Islet precursor cell (in vitro differentiated cells): ENCODE measurements around the gene POLR2M.

ENCODE experiments used
- DNase-seq: peaks from one replicate; pipeline ENCODE4 v3.0.0-alpha.2; 2018

Gene POLR2M

DNA sequence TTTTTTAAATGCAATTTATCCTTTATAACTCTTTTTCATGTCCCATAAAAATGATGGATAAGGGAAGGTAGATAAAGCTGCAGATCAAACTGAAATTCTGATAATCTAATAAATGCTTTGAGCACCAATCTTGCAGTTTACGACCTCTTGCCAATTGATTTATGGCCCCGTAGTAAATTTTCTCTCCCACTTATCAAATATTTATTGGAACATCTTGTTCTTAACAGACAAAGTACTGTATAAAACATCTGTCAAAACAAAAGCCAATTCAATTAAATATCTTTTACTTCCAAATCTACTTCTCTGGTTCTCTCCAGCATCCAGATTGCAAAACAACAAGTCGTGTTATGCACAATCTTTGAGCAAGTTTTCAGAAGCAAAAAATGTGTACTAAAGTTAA lies 34.6 kb downstream of the POLR2M start:
- DNase-seq = no peak

DNA sequence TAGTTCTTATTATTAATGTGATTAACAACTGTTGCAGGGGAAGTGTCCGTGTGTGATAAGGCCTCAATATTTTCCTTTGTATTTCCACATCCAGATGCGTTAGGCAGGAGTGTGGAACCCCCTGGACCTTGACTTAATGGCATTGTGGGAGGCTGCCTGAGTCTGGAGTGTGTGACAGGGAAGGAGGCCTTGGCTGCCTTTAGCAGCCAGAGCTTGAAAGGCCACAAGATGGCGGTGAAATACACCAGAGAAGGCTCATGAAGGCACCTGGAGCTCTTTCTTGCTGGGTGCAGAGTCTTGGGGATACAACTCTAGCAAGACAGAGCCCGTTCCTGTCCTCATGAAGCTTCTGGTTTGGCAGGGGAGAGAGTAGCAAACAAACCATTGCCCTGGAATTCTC lies 36.9 kb downstream of the POLR2M start:
- DNase-seq = no peak

DNA sequence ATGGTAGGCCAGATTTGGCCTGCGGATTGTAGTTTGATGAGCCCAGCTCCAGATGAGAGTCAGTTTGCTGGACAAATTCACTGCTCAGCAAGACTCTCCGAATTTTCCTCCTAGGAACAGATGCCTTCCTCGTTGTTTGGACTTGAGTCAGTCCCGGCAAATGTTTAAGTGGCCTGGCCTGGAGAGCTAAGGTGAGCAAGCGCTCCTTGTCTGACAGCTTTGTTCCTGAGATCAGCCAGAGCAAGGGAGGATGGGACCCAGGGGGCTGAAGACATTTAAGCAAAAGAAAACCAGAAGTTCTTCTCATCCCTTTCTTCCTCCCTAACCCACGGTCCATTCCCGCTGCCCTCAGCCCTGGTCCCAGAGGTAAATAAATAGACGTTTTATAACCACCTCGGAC lies 40.3 kb downstream of the POLR2M start:
- no peak for DNase-seq

DNA sequence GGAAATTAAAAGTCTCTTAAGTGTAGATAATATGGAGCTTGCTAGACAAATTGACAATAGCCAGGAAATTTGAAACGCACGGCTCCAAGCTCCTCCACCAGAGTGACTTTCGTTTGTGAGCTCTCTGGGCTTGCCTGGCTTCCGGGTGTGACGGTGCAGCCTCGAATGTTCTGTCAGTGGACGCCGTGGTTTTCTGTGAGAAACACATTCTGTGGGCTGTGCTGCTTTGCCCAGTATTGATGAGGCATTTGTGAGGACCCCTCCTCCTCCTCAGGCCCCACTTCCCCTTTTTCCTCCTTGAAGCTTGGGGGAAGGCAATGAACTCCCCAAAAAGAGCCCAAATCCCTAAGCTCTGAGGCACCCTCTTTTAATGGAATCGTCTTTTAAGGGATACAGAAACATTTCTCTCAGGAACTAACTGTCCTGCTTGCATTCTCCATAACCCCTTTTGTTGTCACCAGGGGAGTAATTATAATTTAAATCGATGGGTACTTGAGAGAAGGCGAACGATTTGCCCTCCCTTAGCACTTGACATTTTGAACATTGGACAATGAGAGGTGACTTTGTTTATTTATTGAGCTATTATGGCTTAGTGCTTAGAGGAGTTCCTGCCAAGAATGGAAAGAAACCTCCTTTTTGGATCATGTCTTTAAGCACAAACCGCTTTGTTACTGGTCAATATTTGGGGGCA lies 40.8 kb downstream of the POLR2M start:
- DNase-seq = no peak

DNA sequence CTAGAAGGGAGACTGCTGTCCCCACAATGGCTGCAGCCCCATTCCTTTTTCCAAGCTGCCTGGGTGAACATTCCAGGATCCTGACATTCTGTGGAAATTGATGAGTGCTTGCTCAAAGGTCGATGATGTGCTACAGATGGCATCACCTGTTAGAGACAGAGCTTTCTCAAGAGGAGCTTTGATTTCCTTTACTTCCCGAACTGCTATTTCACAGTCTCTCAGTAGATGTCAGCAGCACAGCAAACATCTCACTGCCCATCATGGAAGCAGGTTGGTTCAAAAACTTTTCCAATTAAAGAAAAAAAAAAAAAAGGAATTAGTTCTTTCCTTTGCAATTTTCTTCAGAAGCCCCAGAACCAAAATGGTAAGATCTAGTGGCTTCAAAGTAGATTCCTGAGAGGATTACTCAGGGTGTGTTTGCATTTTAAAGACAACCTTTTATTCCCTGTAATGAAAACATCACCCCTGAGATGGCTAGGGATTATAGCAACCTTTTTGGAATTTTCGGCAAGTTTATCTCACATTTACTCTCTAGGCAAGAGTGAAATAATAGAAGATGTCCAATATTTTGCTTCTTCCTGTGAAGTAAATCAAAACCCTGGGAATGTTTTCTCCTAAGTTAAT lies 44.8 kb downstream of the POLR2M start:
- DNase-seq = no peak

DNA sequence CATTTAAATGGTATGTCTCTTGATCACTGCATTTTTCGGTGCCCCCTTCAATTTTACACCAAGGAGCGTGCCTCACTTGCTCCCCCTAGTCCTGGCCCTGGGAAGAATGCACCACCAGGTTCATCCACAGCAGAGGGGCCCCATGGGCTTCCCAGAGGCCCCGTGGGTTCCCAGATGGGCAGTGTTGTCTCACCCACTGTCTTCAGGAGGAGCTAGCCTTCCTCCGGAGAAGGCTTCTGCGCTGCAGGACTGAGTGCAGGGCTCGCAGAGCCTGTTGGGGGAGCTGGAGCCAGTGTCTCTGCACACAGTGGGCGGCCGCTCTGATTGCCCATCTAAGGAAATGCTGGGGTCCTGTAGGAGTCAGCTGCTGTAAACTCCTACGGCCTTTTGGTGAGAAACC lies 45.9 kb downstream of the POLR2M start:
- DNase-seq = no peak

DNA sequence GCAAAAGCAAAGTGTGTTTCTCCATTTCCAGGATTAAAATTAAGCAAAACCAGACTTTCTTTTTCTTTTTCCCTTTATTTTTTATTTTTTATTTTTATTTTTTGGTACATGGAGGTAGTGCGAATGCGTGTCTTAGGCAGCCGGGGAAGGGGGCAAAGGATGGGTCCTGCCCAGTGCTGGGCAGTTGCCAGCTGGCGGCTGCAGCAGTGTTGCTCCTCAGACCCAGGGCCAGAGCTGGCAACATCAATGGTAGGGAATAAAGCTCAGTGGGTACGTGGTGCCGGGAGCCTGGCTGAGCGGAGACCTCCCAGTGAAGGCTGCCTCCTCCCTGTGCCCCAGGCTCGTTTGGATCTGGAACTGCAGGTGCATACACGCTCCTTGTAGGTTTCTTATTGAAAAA lies 46.3 kb downstream of the POLR2M start:
- no peak for DNase-seq

DNA sequence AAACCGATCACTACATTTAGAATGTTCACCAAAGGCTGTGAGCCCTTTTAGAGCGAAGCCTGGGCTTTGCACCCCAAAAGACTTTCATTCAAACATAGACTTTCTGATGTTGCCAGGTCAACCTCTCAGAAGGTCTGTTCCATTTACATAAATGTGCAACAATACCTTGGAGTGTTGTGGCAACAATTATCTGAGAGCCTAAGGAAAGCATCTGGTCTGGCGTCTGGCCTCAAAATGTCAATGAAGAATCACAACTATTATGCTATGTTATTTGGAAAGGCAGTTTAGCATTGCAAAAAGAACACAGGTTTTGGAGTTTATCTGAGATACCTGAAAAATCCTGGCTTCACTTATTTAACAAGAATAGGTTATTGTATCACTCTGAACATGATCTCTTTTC lies 50.0 kb downstream of the POLR2M start:
- no peak for DNase-seq

DNA sequence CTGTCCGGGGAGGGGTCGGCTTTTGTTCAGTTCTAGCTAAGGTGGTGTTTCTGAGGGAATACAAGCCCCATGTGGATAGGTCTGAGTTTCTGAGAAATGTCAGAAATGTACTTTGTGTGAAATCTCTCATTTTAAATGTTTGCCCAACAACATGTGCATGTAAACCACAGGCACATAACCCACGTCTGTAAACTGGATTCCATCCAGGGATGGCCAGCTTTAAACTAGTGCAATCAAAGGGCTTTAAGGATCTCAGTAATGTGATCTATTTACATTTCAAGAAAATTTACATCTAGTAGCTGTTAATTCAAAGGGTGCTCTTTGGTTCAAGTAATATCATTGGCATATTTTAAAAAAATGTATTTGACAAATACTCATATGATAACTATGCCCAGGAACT lies 52.0 kb downstream of the POLR2M start:
- DNase-seq = no peak

DNA sequence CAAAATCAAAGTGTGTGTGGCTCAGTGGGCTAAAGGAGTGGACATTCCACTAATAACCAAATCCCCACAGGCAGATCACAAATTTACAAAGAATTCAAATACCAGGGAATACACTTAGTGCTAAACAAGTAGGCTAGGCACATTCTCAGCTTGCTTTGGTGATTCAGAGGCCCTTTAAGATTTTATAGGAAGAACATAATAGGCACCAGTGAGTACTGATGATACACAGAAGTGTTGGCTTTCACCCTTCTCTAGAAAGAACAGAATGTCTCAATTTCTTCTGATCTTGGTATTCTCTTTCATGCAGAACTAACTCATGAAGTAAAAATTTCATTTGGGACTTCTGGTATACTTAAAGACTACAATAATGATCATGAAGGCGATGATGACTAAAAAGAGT lies 55.0 kb downstream of the POLR2M start:
- no peak for DNase-seq

DNA sequence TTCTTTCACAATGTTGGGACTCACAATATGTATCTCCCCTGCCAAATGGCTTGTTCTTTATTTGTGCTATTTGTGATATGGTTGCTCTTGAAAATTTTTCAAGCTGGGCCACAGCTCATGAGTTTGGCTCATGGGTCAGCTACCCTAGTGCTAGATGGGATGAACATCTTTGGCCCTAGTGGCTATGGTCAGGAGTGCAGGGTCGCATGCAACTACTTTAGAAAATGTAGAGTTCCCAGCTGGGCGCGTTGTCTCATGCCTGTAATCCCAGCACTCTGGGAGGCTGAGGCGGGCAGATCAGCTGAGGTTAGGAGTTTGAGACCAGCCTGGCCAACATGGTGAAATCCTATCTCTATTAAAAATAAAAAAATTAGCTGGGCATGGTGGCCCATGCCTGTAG lies 55.8 kb downstream of the POLR2M start:
- DNase-seq = no peak

DNA sequence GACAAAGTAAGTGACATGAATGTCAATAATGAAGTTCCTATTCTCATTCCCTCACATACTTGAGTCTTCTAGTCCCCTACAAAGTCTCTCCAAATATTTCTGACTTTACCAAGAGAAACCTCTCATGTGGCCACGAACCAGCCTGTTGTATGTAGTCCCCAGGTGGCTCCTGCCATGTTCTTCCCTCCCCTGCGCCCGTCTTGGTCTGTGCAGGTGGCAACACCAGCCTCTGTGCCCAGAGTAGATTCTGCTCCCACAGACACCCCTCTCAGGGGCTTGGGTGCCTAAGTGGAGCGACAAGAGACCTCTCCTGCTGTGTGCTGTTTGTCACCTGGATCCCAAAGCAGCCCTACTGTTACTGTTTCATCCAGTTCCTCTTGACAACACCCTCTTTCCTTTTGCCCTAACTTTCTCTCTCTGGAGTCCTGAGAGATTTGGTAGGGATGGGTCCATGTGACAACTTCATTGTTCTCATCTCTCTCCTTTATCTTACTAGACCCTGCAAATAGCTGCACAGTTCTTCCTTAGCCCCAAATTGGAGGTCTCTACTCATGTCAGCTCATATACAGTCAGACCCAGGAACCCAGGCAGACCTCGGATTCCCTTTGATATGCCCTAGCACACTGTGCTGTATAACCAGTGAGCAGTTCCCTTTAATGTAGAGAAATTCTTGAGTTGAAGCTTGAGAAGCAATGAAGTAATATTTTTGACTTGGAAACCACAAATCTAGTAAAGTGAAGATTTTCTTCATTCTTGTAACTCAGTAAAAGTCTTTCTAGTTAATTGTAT lies 56.9 kb downstream of the POLR2M start:
- no peak for DNase-seq
